Suprapubic skin (tissue), 3 donors: Measurements from ENCODE around the gene MME.

Source experiments
- EP300 ChIP-seq: sonication (generic); formaldehyde crosslinking; IDR thresholded peaks from one replicate; pipeline ENCODE4 v1.6.1; 2017; ENCODE audit warnings: antibody characterized with exemption
- POLR2A ChIP-seq, 2 donors: fragments of 450-650 bp; IDR thresholded peaks; one replicate each; pipeline ENCODE4 v1.6.1; 2017; ENCODE audit warnings: antibody characterized with exemption in 2 of 2, mild to moderate bottlenecking in 2 of 2, moderate library complexity in 2 of 2
- TF ChIP-seq, protein P1 (sequence below), 2 donors: fragments of 200-600 bp in 1 of 2; fragments of 450-650 bp in 1 of 2; sonication (generic) in 1 of 2; IDR thresholded peaks; one replicate each; pipeline ENCODE4 v1.5.1; 2016 to 2019; ENCODE audit warnings: antibody characterized with exemption in 2 of 2, mild to moderate bottlenecking in 1 of 2, moderate library complexity in 1 of 2

- TF ChIP-seq POLR2A (IDR thresholded peaks at IDR 0.05) (no peak), EP300 (no peak)
- TF ChIP-seq, protein P1, sequence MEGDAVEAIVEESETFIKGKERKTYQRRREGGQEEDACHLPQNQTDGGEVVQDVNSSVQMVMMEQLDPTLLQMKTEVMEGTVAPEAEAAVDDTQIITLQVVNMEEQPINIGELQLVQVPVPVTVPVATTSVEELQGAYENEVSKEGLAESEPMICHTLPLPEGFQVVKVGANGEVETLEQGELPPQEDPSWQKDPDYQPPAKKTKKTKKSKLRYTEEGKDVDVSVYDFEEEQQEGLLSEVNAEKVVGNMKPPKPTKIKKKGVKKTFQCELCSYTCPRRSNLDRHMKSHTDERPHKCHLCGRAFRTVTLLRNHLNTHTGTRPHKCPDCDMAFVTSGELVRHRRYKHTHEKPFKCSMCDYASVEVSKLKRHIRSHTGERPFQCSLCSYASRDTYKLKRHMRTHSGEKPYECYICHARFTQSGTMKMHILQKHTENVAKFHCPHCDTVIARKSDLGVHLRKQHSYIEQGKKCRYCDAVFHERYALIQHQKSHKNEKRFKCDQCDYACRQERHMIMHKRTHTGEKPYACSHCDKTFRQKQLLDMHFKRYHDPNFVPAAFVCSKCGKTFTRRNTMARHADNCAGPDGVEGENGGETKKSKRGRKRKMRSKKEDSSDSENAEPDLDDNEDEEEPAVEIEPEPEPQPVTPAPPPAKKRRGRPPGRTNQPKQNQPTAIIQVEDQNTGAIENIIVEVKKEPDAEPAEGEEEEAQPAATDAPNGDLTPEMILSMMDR (IDR thresholded peaks at IDR 0.05) = no peak
Measured at GRCh38 chr3:155089495-155089894, 9.4 kb downstream of the MME start.
